Measurements from ENCODE around the gene EFCAB12. TPM values are rescaled to one million over a fixed set of nuclear protein-coding genes. Genes with fewer than 3 reads are reported as not detected.
A peak's percentile ranks its signal among the peaks of the same experiment; 100 is the strongest.

Gene EFCAB12
- total and polyA plus RNA-seq, 10 of the 15 experiments (the other 5 are each of a cell fraction or from before 2014, with no cell fraction given), result 0.02 to 0.85 (median 0.33) TPM

GRCh38 chr3:129439817-129440617, 11.6 kb upstream of the EFCAB12 start, which contains the start of the genes IFT122 and MBD4 (continued):
- TF ChIP-seq MEF2B (IDR thresholded peaks at IDR 0.05; ENCODE audit: partially characterized antibody, poor library complexity, severe bottlenecking), result no peak
- no peak for TF ChIP-seq TBL1XR1 (IDR thresholded peaks at IDR 0.05; ENCODE audit: low read depth, low read length)
- no peak for TF ChIP-seq CUX1 (IDR thresholded peaks at IDR 0.05; ENCODE audit: insufficient replicate concordance, low read depth, low read length)
- TF ChIP-seq BRCA1 (IDR thresholded peaks at IDR 0.05; ENCODE audit: low read depth, low read length), result no peak
- no peak for TF ChIP-seq RAD51 (IDR thresholded peaks at IDR 0.05)
- TF ChIP-seq MTA3 (IDR thresholded peaks at IDR 0.05; ENCODE audit: borderline replicate concordance, low read length), result no peak
- TF ChIP-seq STAT3 (IDR thresholded peaks at IDR 0.05; ENCODE audit: low read depth, low read length), result no peak
- TF ChIP-seq KDM1A (IDR thresholded peaks at IDR 0.05; ENCODE audit: borderline replicate concordance), result no peak
- peak; percentile 63; the same call in 1 of the 2 replicates for TF ChIP-seq CREM (IDR thresholded peaks at IDR 0.05; ENCODE audit: low read depth)
- no peak for TF ChIP-seq CBX5 (IDR thresholded peaks at IDR 0.05; ENCODE audit: low read depth)
- TF ChIP-seq, protein P1, sequence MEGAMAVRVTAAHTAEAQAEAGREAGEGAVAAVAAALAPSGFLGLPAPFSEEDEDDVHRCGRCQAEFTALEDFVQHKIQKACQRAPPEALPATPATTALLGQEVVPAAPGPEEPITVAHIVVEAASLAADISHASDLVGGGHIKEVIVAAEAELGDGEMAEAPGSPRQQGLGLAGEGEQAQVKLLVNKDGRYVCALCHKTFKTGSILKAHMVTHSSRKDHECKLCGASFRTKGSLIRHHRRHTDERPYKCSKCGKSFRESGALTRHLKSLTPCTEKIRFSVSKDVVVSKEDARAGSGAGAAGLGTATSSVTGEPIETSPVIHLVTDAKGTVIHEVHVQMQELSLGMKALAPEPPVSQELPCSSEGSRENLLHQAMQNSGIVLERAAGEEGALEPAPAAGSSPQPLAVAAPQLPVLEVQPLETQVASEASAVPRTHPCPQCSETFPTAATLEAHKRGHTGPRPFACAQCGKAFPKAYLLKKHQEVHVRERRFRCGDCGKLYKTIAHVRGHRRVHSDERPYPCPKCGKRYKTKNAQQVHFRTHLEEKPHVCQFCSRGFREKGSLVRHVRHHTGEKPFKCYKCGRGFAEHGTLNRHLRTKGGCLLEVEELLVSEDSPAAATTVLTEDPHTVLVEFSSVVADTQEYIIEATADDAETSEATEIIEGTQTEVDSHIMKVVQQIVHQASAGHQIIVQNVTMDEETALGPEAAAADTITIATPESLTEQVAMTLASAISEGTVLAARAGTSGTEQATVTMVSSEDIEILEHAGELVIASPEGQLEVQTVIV (IDR thresholded peaks at IDR 0.05; ENCODE audit: borderline replicate concordance, partially characterized antibody), result peak; percentile 99
- TF ChIP-seq SKIL (IDR thresholded peaks at IDR 0.05; ENCODE audit: low read depth, poor library complexity, severe bottlenecking), result no peak
- TF ChIP-seq GABPA (IDR thresholded peaks at IDR 0.05; ENCODE audit: low read depth), result no peak
- no peak for TF ChIP-seq ZBED1 (IDR thresholded peaks at IDR 0.05; ENCODE audit: borderline replicate concordance)
- TF ChIP-seq CHD1 (IDR thresholded peaks at IDR 0.05; ENCODE audit: low read depth, low read length), result no peak
- TF ChIP-seq HDGF (IDR thresholded peaks at IDR 0.05), result peak; percentile 99
- no peak for TF ChIP-seq MYC (IDR thresholded peaks at IDR 0.05; ENCODE audit: insufficient read depth, insufficient read length, insufficient replicate concordance, low read length, severe bottlenecking)
- no peak for TF ChIP-seq STAT1 (conservative IDR thresholded peaks at IDR 0.05)
- peak; percentile 6; the same call in 1 of the 2 replicates for TF ChIP-seq PAX5 (IDR thresholded peaks at IDR 0.05; ENCODE audit: borderline replicate concordance, low read depth, low read length)

Data from GM12878 (cell line).